ENCODE data around the gene AURKAIP1. TPM values are rescaled to one million over a fixed set of nuclear protein-coding genes. Genes with fewer than 3 reads are reported as not detected.
"Not testable (repeated sequence)": the region's sequence is repeated elsewhere in the genome, so short reads cannot be mapped to it uniquely, and the experiment has no call there.

The AURKAIP1 gene
- total and polyA plus RNA-seq, 4 donors: 38.4 to 175 (median 97.7) TPM

DNA sequence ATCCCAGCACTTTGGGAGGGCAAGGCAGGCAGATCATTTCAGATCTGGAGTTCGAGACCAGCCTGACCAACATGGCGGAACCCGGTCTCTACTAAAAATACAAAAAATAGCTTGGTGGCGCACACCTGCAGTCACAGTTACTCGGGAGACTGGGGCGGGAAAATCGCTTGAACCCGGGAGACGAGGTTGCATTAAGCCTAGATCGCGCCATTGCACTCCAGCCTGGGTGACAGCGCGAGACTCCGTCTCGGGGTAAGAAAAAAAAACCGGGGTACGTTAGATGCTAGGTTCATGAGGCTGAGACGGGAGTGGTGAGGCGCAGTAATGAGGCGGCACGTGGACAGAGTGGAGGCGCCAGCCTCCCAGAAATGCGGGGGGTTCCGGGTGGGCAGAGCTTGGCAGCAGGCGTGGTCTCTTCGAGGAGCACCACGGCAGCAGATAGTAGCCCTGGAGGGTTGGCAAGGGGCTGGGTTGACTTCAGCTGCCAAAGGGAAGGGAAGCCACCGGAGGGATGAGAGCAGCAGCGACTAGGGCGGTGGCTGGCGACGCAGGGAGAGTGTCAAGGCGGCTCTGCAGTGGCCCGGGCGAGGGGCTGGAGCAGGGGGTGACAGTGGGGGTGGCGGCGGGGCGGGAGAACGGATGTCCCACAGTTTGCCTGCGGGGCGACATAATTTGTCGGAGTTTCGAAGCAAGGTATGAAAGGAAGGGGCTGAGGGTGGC is 31.3 kb upstream of the AURKAIP1 start:
- Histone ChIP-seq H3K9me3 (ENCODE audit: control insufficient read depth in 4 of 4, low read length in 3 of 4) (no peaks in the 10 kb centered on the region), H3K27me3 (ENCODE audit: control insufficient read depth in 4 of 4, insufficient read depth in 4 of 4, low read length in 3 of 4) (no peaks in the 10 kb centered on the region), H3K9ac (ENCODE audit: low read depth in 1 of 2, low read length in 2 of 2) (peak overlapping the region; percentile 47 to 99), H3K4me3 (ENCODE audit: low read depth in 1 of 3, low read length in 3 of 3) (peak overlapping the region; percentile 96 to 98 (median 98)), H3K4me1 (ENCODE audit: control insufficient read depth in 4 of 4, insufficient read depth in 4 of 4, low read length in 3 of 4) (peaks cover 7 to 55% (median 42%) of the 10 kb centered on the region in 4 donors), H3K27ac (ENCODE audit: low read depth in 1 of 2, low read length in 2 of 2) (peak overlapping the region; percentile 70 to 90), H3K36me3 (ENCODE audit: control insufficient read depth in 4 of 4, insufficient read depth in 3 of 4, low read depth in 1 of 4, low read length in 3 of 4) (peaks cover 0 to 19% (median 12%) of the 10 kb centered on the region in 4 donors)
- 40% methylated on average over 43 of the region's 43 CpGs for WGBS
- DNase-seq (ENCODE audit: low spot score): no peak
- TF ChIP-seq FOXA1 (IDR thresholded peaks at IDR 0.05) (no peak), SP1 (IDR thresholded peaks at IDR 0.05) (no peak), TAF1 (conservative IDR thresholded peaks at IDR 0.05) (no peak), EGR1 (IDR thresholded peaks at IDR 0.05; ENCODE audit: low read depth in 2 of 2) (no peak)
- TF ChIP-seq, protein P1, sequence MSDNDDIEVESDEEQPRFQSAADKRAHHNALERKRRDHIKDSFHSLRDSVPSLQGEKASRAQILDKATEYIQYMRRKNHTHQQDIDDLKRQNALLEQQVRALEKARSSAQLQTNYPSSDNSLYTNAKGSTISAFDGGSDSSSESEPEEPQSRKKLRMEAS (IDR thresholded peaks at IDR 0.05): no peak

DNA sequence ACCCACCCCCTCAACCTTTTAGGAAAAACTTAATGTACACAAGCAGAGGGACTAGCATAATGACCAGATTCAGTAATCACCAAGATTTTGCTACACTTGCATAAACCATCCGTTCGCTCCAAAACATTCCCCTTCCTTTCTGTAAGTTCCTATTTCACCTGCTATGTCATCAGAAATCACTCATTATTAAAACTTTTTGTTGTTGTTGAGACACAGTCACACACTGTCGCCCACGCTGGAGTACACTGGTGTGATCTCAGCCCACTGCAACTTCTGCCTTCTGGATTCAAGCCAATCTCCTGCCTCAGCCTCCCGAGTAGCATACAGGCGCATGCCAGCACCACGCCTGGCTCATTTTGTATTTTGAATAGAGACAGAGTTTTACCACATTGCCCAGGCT is 28.6 kb upstream of the AURKAIP1 start:
- Histone ChIP-seq H3K4me3 (ENCODE audit: low read depth in 1 of 3, low read length in 3 of 3) (no peak overlapping the region), H3K9me3 (ENCODE audit: control insufficient read depth in 4 of 4, low read length in 3 of 4) (no peaks in the 10 kb centered on the region), H3K9ac (ENCODE audit: low read depth in 1 of 2, low read length in 2 of 2) (no peak overlapping the region), H3K4me1 (ENCODE audit: control insufficient read depth in 4 of 4, insufficient read depth in 4 of 4, low read length in 3 of 4) (peaks cover 2 to 63% (median 54%) of the 10 kb centered on the region in 4 donors), H3K27me3 (ENCODE audit: control insufficient read depth in 4 of 4, insufficient read depth in 4 of 4, low read length in 3 of 4) (no peaks in the 10 kb centered on the region), H3K27ac (ENCODE audit: low read depth in 1 of 2, low read length in 2 of 2) (no peak overlapping the region), H3K36me3 (ENCODE audit: control insufficient read depth in 4 of 4, insufficient read depth in 3 of 4, low read depth in 1 of 4, low read length in 3 of 4) (peaks cover 0 to 19% (median 12%) of the 10 kb centered on the region in 4 donors)
- no peak for TF ChIP-seq SP1 (IDR thresholded peaks at IDR 0.05)
- TF ChIP-seq, protein P2, sequence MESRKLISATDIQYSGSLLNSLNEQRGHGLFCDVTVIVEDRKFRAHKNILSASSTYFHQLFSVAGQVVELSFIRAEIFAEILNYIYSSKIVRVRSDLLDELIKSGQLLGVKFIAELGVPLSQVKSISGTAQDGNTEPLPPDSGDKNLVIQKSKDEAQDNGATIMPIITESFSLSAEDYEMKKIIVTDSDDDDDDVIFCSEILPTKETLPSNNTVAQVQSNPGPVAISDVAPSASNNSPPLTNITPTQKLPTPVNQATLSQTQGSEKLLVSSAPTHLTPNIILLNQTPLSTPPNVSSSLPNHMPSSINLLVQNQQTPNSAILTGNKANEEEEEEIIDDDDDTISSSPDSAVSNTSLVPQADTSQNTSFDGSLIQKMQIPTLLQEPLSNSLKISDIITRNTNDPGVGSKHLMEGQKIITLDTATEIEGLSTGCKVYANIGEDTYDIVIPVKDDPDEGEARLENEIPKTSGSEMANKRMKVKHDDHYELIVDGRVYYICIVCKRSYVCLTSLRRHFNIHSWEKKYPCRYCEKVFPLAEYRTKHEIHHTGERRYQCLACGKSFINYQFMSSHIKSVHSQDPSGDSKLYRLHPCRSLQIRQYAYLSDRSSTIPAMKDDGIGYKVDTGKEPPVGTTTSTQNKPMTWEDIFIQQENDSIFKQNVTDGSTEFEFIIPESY (IDR thresholded peaks at IDR 0.05): no peak
- TF ChIP-seq, protein P3, sequence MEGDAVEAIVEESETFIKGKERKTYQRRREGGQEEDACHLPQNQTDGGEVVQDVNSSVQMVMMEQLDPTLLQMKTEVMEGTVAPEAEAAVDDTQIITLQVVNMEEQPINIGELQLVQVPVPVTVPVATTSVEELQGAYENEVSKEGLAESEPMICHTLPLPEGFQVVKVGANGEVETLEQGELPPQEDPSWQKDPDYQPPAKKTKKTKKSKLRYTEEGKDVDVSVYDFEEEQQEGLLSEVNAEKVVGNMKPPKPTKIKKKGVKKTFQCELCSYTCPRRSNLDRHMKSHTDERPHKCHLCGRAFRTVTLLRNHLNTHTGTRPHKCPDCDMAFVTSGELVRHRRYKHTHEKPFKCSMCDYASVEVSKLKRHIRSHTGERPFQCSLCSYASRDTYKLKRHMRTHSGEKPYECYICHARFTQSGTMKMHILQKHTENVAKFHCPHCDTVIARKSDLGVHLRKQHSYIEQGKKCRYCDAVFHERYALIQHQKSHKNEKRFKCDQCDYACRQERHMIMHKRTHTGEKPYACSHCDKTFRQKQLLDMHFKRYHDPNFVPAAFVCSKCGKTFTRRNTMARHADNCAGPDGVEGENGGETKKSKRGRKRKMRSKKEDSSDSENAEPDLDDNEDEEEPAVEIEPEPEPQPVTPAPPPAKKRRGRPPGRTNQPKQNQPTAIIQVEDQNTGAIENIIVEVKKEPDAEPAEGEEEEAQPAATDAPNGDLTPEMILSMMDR (IDR thresholded peaks at IDR 0.05; ENCODE audit: low read depth, low read length, missing input control): no peak
- no peak for TF ChIP-seq HNF4A (conservative IDR thresholded peaks at IDR 0.05)
- TF ChIP-seq FOXA1 (IDR thresholded peaks at IDR 0.05): no peak
- TF ChIP-seq NR2F2 (IDR thresholded peaks at IDR 0.05): no peak
- TF ChIP-seq HNF4G (IDR thresholded peaks at IDR 0.05): no peak
- DNase-seq (ENCODE audit: low spot score): no peak
- 84% methylated on average over 7 of the region's 7 CpGs for WGBS

DNA sequence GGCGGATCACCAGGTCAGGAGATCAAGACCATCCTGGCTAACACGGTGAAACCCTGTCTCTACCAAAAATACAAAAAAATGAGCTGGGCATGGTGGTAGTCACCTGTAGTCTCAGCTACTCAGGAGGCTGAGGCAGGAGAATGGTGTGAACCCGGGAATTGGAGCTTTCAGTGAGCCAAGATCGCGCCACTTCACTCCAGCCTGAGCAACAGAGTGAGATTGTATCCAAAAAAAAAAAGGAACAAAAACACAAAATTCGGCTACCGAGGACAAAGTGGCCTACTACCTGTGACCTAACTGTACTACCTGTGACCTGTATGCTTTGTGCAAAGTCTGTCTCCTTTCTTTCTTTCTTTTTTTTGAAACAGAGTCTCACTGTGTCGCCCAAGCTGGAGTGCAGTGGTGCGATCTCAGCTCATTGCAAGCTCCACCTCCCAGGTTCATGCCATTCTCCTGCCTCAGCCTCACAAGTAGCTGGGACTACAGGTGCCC is 27.9 kb upstream of the AURKAIP1 start:
- H3K4me3 ChIP-seq (ENCODE audit: low read depth in 1 of 3, low read length in 3 of 3); H3K9ac ChIP-seq (ENCODE audit: low read depth in 1 of 2, low read length in 2 of 2); H3K27me3 ChIP-seq (ENCODE audit: control insufficient read depth in 4 of 4, insufficient read depth in 4 of 4, low read length in 3 of 4); H3K9me3 ChIP-seq (ENCODE audit: control insufficient read depth in 4 of 4, low read length in 3 of 4); DNase-seq (ENCODE audit: low spot score): not testable (repeated sequence)
- H3K4me1 ChIP-seq (ENCODE audit: control insufficient read depth in 4 of 4, insufficient read depth in 4 of 4, low read length in 3 of 4): peaks cover 2 to 62% (median 53%) of the 10 kb centered on the region in 4 donors
- peaks cover 0 to 19% (median 13%) of the 10 kb centered on the region in 4 donors for H3K36me3 ChIP-seq (ENCODE audit: control insufficient read depth in 4 of 4, insufficient read depth in 3 of 4, low read depth in 1 of 4, low read length in 3 of 4)
- WGBS: 83% methylated on average over 9 of the region's 9 CpGs
- H3K27ac ChIP-seq (ENCODE audit: low read depth in 1 of 2, low read length in 2 of 2): peak overlapping the region in 1 of 2 donors; percentile 75

Data from liver (tissue), 9 donors.